COR-L47 (cell line): ENCODE data around the gene DPH7.
"Not testable (repeated sequence)": the region's sequence is repeated elsewhere in the genome, so short reads cannot be mapped to it uniquely, and the experiment has no call there.

Experiments
- DNase-seq: peaks from one replicate; lab custom pipeline; 2025; lab: John Stamatoyannopoulos, UW

The DPH7 gene

GRCh38 chr9:137578518-137579258, at the start of gene DPH7:
Gene DPH7, minus strand, starts transcription at chr9:137578925. Its CDS starts 148 bp downstream, at chr9:137578777.
- peak; percentile 89 for DNase-seq

GRCh38 chr9:137627406-137627805, 48.7 kb upstream of the DPH7 start:
- DNase-seq, result not testable (repeated sequence)

- no peak for DNase-seq
Measured at GRCh38 chr9:137626464-137626863, 47.7 kb upstream of the DPH7 start.

GRCh38 chr9:137622211-137622610, 43.5 kb upstream of the DPH7 start:
- not testable (repeated sequence) for DNase-seq

- no peak for DNase-seq
Measured at GRCh38 chr9:137621131-137621757, 42.5 kb upstream of the DPH7 start.

- DNase-seq, result no peak
Measured at GRCh38 chr9:137620581-137620980, 41.9 kb upstream of the DPH7 start.

- DNase-seq, result no peak
Measured at GRCh38 chr9:137620048-137620405, 41.3 kb upstream of the DPH7 start.

- DNase-seq, result no peak
Measured at GRCh38 chr9:137619240-137620047, 40.7 kb upstream of the DPH7 start.

GRCh38 chr9:137618105-137619067, 39.7 kb upstream of the DPH7 start, which contains the start of gene EHMT1:
Gene EHMT1, plus strand, starts transcription at chr9:137619005. Its CDS starts 24 bp downstream, at chr9:137619029.
- DNase-seq, result peak; percentile 86

- no peak for DNase-seq
Measured at GRCh38 chr9:137615387-137615871, 36.7 kb upstream of the DPH7 start.

- DNase-seq, result no peak
Measured at GRCh38 chr9:137614631-137615386, 36.1 kb upstream of the DPH7 start.

- DNase-seq, result no peak
Measured at GRCh38 chr9:137613738-137614523, 35.2 kb upstream of the DPH7 start.

- DNase-seq, result no peak
Measured at GRCh38 chr9:137613259-137613658, 34.5 kb upstream of the DPH7 start.

- DNase-seq, result no peak
Measured at GRCh38 chr9:137612741-137613142, 34.0 kb upstream of the DPH7 start.

GRCh38 chr9:137611623-137612609, 33.2 kb upstream of the DPH7 start:
- DNase-seq, result peak; percentile 64

- no peak for DNase-seq
Measured at GRCh38 chr9:137610944-137611343, 32.2 kb upstream of the DPH7 start.

GRCh38 chr9:137607141-137607857, 28.6 kb upstream of the DPH7 start:
- no peak for DNase-seq

- DNase-seq, result no peak
Measured at GRCh38 chr9:137606734-137607138, 28.0 kb upstream of the DPH7 start.
